Bronchial epithelial cell (primary cell): Measurements from ENCODE around the gene FGFR3. TPM values are rescaled to one million over a fixed set of nuclear protein-coding genes. Genes with fewer than 3 reads are reported as not detected.

Experiments used
- DNase-seq: peaks from one replicate; pipeline ENCODE4 v3.0.0-alpha.2; 2010; ENCODE audit warnings: low read depth
- FAIRE-seq: peaks from 2 replicates; lab custom pipeline; 2011; peaks lifted over from hg19 to GRCh38; lab: Jason Lieb, UNC
- H3K27me3 ChIP-seq: 2 replicates; pipeline ENCODE4 v1.5.1; 2011; ENCODE audit warnings: low read length; ENCODE audit not compliant: control insufficient read depth, insufficient read depth
- H3K36me3 ChIP-seq: 2 replicates; pipeline ENCODE4 v1.5.1; 2011; ENCODE audit warnings: low read length; ENCODE audit not compliant: control insufficient read depth, insufficient read depth
- H3K4me3 ChIP-seq: 2 replicates; pipeline ENCODE4 v1.5.1; 2011; ENCODE audit warnings: mild to moderate bottlenecking, low read depth, low read length, control low read depth
- CTCF ChIP-seq: IDR thresholded peaks from 2 replicates; pipeline ENCODE4 v1.5.1; 2011; ENCODE audit warnings: mild to moderate bottlenecking, moderate library complexity, low read length, control low read depth, inconsistent platforms; ENCODE audit not compliant: insufficient read depth, severe bottlenecking
- total RNA-seq: library from RNA; depleted of rRNA; stranded (reverse); fragments of >200 nt; gene quantifications from 2 replicates; pipeline ENCODE4 v1.2.1, GENCODE V29; 2014

FGFR3 gene
- total RNA-seq, 1 donor from 2014 or later: 29.0 TPM

GRCh38 chr4:1830234-1830633, 37.1 kb downstream of the FGFR3 start:
- Histone ChIP-seq H3K4me3 (no peak overlapping the region), H3K27me3 (no peaks in the 10 kb centered on the region), H3K36me3 (peaks cover 41% of the 10 kb centered on the region)
- no peak for TF ChIP-seq CTCF
- FAIRE-seq: no peak
- no peak for DNase-seq

DNA sequence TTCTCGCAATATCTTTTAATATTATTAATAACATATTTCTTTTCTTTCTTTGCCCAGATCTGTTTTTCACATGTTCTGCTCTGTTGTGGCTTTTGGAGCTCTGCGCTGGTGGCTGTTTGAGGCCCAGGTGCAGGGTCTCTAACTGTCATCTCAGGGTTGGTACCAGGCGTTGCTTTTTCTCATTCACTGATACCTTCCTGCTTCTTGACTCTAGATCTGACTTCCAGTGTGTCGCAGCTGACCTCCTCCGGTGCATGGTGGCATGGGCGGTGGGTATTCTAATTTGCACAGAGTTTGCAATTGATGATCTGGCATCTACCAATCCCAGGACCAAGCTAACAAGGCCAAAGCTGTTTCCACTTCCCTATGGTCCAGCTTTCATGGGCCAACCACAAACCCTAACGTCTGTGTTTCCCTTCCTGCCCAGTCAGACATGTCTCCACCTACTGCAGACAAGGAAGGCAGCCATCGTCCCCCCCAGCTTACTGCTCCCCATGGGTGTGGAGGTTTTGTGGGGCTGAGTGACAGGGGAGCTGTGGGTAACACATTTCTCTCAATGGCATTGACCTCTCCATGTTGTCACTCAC, 37.6 kb downstream of the FGFR3 start:
- no peak for TF ChIP-seq CTCF
- FAIRE-seq: no peak
- H3K36me3 ChIP-seq: peaks cover 39% of the 10 kb centered on the region

DNA sequence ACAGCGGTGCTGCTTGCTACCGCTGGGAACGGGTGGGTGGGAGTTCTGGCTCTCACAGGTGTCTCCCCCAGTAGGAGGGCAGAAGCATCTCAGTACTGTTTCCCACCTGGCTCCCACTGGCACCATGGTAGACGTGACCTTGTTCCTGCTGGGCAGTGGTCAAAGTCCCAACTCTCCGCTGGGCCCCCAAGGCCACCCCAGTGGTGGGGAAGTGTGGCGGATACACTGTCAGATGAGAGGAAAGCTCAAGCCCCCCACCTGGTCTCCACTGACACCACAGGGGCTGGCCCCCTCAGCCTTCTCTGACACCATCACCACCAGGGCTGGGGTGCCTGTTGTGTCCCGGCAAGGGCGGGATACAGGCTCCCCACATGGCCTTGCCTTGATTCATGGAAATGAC, 38.2 kb downstream of the FGFR3 start:
- Histone ChIP-seq H3K4me3 (no peak overlapping the region), H3K36me3 (peaks cover 40% of the 10 kb centered on the region), H3K27me3 (no peaks in the 10 kb centered on the region)
- DNase-seq: no peak
- FAIRE-seq: no peak
- no peak for TF ChIP-seq CTCF

More for the DNA sequence above, 37.6 kb downstream of the FGFR3 start:
- H3K4me3 ChIP-seq: no peak overlapping the region
- H3K27me3 ChIP-seq: no peaks in the 10 kb centered on the region
- no peak for DNase-seq

DNA sequence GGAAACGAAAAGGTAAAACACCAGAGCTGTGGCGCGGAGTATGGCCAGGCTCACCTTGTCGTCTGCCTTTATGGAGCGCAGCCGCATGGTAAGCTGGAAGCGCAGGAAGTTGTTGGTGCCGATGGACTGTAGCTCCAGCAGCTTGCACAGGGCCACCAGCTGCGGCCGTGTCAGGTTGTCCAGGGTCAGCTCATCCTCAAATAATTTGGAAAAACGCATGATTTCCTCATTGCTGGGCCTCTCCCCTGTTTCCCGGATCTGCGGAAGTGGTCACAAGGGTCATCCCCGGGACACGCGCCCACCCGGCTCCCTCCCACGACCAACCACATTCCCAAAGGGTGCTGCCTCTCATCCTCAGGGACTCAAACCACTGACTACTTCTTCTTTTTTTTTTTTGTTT, 39.6 kb downstream of the FGFR3 start:
- FAIRE-seq (no peak), DNase-seq (no peak)
- peaks cover 37% of the 10 kb centered on the region for H3K36me3 ChIP-seq

GRCh38 chr4:1833307-1834046, 40.4 kb downstream of the FGFR3 start:
- Histone ChIP-seq H3K36me3 (peaks cover 39% of the 10 kb centered on the region), H3K4me3 (no peak overlapping the region), H3K27me3 (no peaks in the 10 kb centered on the region)
- DNase-seq (no peak), FAIRE-seq (no peak)
- no peak for TF ChIP-seq CTCF

More for the DNA sequence above, 39.6 kb downstream of the FGFR3 start:
- H3K27me3 ChIP-seq: no peaks in the 10 kb centered on the region
- H3K4me3 ChIP-seq: no peak overlapping the region
- TF ChIP-seq CTCF: no peak
